ENCODE results near the gene ARID2.

ARID2 gene

GRCh38 chr12:45763381-45763780, 33.9 kb downstream of the ARID2 start:
- no peak for DNase-seq (ENCODE audit: low read depth in 2 of 2)

- DNase-seq (ENCODE audit: low read depth in 2 of 2) = no peak
These were observed 38.7 kb downstream of the ARID2 start for GRCh38 chr12:45768194-45768593.

GRCh38 chr12:45773747-45774146, 44.2 kb downstream of the ARID2 start:
- DNase-seq (ENCODE audit: low read depth in 2 of 2) = no peak

- no peak for DNase-seq (ENCODE audit: low read depth in 2 of 2)
These were observed 45.1 kb downstream of the ARID2 start for GRCh38 chr12:45774508-45775162.

- DNase-seq (ENCODE audit: low read depth in 2 of 2) = no peak
These were observed 46.0 kb downstream of the ARID2 start for GRCh38 chr12:45775465-45775864.

GRCh38 chr12:45775964-45776363, 46.5 kb downstream of the ARID2 start:
- DNase-seq (ENCODE audit: low read depth in 2 of 2) = no peak

- DNase-seq (ENCODE audit: low read depth in 2 of 2) = no peak
These were observed 50.4 kb downstream of the ARID2 start for GRCh38 chr12:45779936-45780335.

GRCh38 chr12:45781080-45781479, 51.6 kb downstream of the ARID2 start:
- DNase-seq (ENCODE audit: low read depth in 2 of 2) = no peak

- no peak for DNase-seq (ENCODE audit: low read depth in 2 of 2)
These were observed 55.8 kb downstream of the ARID2 start for GRCh38 chr12:45785315-45785714.

- DNase-seq (ENCODE audit: low read depth in 2 of 2) = no peak
These were observed 59.5 kb downstream of the ARID2 start for GRCh38 chr12:45789025-45789424.

GRCh38 chr12:45794422-45794821, 64.9 kb downstream of the ARID2 start:
- DNase-seq (ENCODE audit: low read depth in 2 of 2) = no peak

GRCh38 chr12:45801625-45802024, 72.1 kb downstream of the ARID2 start:
- no peak for DNase-seq (ENCODE audit: low read depth in 2 of 2)

- no peak for DNase-seq (ENCODE audit: low read depth in 2 of 2)
These were observed 73.6 kb downstream of the ARID2 start for GRCh38 chr12:45803111-45803510.

GRCh38 chr12:45816652-45817051, 87.1 kb downstream of the ARID2 start:
- DNase-seq (ENCODE audit: low read depth in 2 of 2) = no peak

GRCh38 chr12:45827974-45828373, 98.5 kb downstream of the ARID2 start:
- DNase-seq (ENCODE audit: low read depth in 2 of 2) = no peak

- DNase-seq (ENCODE audit: low read depth in 2 of 2) = no peak
These were observed 98.9 kb downstream of the ARID2 start for GRCh38 chr12:45828402-45828801.

- DNase-seq (ENCODE audit: low read depth in 2 of 2) = no peak
These were observed 102.1 kb downstream of the ARID2 start for GRCh38 chr12:45831590-45831989.

GRCh38 chr12:45833401-45833800, 103.9 kb downstream of the ARID2 start:
- DNase-seq (ENCODE audit: low read depth in 2 of 2) = no peak

GRCh38 chr12:45834809-45835208, 105.3 kb downstream of the ARID2 start:
- DNase-seq (ENCODE audit: low read depth in 2 of 2) = no peak

GRCh38 chr12:45839917-45840316, 110.4 kb downstream of the ARID2 start:
- DNase-seq (ENCODE audit: low read depth in 2 of 2) = no peak

- DNase-seq (ENCODE audit: low read depth in 2 of 2) = no peak
These were observed 119.8 kb downstream of the ARID2 start for GRCh38 chr12:45849289-45849688.

GRCh38 chr12:45850302-45850701, 120.8 kb downstream of the ARID2 start:
- no peak for DNase-seq (ENCODE audit: low read depth in 2 of 2)

- no peak for DNase-seq (ENCODE audit: low read depth in 2 of 2)
These were observed 123.0 kb downstream of the ARID2 start for GRCh38 chr12:45852508-45852907.

- no peak for DNase-seq (ENCODE audit: low read depth in 2 of 2)
These were observed 124.0 kb downstream of the ARID2 start for GRCh38 chr12:45853550-45853949.

Data from stimulated activated CD8-positive, alpha-beta memory T cell treated with anti-CD3 and anti-CD28 coated beads, Interleukin-15, amount 100 ng/mL, for 4 hours (primary cell).